GOT3 (cell line): ENCODE data around the gene WWP2.

Source experiments
- DNase-seq: peaks from one replicate; lab custom pipeline; 2025; ENCODE audit warnings: mixed read lengths; lab: John Stamatoyannopoulos, UW

Gene WWP2

GRCh38 chr16:69859105-69859989, 97.2 kb downstream of the WWP2 start:
- DNase-seq, result no peak

- DNase-seq, result no peak
Observed at GRCh38 chr16:69860233-69861231, 98.4 kb downstream of the WWP2 start.

GRCh38 chr16:69861292-69862030, 99.3 kb downstream of the WWP2 start:
- no peak for DNase-seq

GRCh38 chr16:69863401-69864281, 101.5 kb downstream of the WWP2 start:
- no peak for DNase-seq

- DNase-seq, result no peak
Observed at GRCh38 chr16:69865701-69866100, 103.6 kb downstream of the WWP2 start.

GRCh38 chr16:69867784-69868560, 105.8 kb downstream of the WWP2 start:
- no peak for DNase-seq

GRCh38 chr16:69870761-69871160, 108.6 kb downstream of the WWP2 start:
- no peak for DNase-seq

GRCh38 chr16:69871708-69872107, 109.6 kb downstream of the WWP2 start:
- no peak for DNase-seq

GRCh38 chr16:69872888-69873287, 110.8 kb downstream of the WWP2 start:
- no peak for DNase-seq

- DNase-seq, result no peak
Observed at GRCh38 chr16:69873783-69874182, 111.7 kb downstream of the WWP2 start.

GRCh38 chr16:69874271-69874670, 112.1 kb downstream of the WWP2 start:
- DNase-seq, result no peak

- DNase-seq, result no peak
Observed at GRCh38 chr16:69880640-69881133, 118.6 kb downstream of the WWP2 start.

GRCh38 chr16:69881141-69881540, 119.0 kb downstream of the WWP2 start:
- no peak for DNase-seq

GRCh38 chr16:69883744-69884143, 121.6 kb downstream of the WWP2 start:
- DNase-seq, result no peak

GRCh38 chr16:69885722-69886121, 123.6 kb downstream of the WWP2 start:
- no peak for DNase-seq

- no peak for DNase-seq
Observed at GRCh38 chr16:69886726-69887125, 124.6 kb downstream of the WWP2 start.

- DNase-seq, result no peak
Observed at GRCh38 chr16:69888005-69888590, 126.0 kb downstream of the WWP2 start.

- DNase-seq, result no peak
Observed at GRCh38 chr16:69889295-69889964, 127.3 kb downstream of the WWP2 start.
